NCI-H69 (cell line): ENCODE measurements around the gene SIRT6.
"Not testable (repeated sequence)": the region's sequence is repeated elsewhere in the genome, so short reads cannot be mapped to it uniquely, and the experiment has no call there.

Source experiments
- DNase-seq: peaks from one replicate; lab custom pipeline; 2025; lab: John Stamatoyannopoulos, UW

The SIRT6 gene

DNA sequence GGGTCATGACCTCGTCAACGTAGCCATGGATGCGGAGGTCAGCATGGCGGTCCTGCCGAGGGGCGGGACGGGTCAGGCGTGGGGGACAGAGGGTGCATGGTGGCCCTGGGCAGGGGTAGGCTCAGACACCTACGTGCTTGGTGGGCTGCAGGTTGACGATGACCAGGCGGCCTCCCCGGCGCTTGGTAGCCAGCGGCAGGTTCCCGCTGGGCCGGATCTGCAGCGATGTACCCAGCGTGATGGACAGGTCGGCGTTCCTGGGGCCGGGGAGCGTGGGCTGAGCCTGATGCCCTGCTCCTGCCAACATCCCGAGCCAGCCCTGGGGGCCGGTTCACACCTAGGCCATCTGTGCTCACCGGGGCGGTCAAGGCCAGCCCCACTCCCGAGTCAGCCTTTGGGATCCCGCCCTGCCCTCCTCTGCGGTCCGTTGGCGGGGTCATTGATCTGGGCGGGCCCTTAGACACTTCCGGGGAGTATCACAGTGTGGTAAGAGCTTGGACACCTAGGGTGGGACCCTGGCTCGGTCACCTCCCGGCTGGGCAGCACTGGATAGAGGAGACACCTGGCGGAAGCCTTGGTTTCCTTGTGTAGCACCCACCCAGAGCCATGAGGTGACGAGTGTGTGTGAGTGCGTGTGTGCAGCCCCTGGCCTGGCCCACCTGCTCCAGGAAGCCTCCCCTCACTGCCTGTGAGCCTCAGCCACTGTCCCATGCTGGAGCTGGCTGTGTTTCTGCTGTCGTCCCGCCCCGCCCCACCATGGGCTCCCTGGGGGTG, 7.3 kb downstream of the SIRT6 start:
- no peak for DNase-seq

DNA sequence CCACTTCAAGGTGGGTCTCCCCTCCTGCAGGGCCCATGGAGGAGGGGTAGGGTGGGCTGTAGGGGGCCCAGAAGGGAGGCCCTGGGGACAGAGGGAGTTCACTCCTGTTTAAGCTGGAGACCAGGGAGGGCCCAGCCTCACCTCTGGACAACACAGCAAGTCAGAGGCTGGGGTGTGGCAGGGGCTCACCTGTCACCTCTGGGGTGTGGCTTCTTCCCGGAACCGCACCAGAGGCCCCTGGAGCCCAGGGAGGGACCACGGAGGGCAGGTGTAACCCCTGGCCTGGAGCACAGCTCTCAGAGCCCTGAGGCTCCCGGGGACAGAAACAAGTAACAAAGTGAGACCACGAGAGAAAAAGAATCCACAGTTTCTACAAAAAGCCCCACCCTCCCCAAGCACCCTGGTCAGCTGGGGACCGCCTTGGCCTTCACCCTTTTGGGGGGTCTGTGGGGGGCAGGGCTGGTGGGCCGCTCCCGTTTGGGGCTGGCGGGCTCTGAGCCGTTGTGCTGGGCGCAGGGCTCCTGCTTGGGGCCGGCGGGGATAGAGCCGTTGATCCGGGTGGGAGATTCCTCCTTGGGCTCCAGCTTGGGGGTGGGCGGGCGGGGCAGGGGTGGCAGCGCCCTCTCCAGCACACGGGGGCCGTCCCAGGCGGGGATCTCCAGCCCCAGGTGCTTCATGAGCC, 8.0 kb downstream of the SIRT6 start:
- no peak for DNase-seq

DNA sequence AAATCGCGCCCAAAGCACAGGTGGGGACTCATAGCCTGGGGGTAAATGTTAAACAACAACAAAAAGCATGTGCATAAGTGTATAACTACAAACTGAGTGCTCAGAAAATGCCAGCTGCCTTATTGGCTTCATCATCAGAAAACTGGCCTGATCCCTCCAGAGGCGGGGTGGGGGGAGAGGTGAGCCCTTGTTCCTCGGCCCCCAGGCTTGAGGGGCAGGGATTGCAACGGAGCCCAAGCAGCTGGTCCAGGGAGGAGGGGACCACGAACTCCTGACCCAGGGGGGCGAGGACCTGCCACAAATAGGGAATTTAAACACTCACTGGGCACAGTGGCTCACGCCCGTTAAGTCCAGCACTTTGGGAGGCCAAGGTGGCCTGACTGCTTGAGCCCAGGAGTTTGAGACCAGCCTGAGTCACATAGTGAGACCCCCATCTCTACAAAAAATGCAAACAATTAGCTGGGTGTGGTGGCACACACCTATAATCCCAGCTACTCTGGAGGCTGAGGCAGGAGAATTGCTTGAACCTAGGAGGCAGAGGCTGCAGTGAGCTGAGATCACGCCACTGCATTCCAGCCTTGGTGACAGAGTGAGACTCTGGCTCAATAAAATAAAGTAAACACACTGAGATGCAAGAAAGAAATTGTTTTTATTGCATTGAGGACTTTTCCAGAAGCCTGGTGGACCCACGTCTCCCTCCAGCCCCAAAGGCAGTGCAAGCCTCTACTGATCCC, 8.7 kb downstream of the SIRT6 start:
- peak; percentile 63 for DNase-seq

DNA sequence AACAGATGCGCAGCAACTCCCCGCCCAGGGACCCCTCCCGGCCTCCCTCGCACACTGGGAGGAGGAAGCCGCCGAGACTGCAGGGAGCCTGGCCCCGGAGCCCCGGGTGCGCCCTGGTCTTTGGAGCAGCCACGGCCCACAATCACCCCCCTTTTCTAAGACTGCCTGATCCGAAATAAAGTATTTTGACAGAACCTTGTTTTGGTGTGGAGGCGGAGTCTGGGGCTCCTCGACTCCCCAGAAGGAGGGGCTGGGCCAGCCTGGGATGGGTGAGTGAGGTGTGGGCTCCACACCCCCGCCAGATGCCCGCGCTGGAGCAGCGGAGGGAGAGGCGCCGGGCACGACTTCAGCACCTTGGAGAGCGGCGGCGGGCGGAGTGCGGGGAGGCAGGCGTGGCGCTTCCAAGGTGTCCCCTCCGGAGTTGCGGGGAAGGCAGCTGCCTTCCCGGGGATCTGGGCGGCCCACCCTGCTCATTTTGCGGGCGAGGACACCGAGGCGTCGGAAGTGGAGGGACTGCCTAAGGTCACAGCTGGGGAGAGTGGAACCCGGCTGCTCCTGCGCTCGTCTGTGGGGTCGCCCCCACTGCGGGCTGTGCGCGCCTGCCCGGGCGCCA, 9.4 kb downstream of the SIRT6 start:
- DNase-seq = peak; percentile 81

DNA sequence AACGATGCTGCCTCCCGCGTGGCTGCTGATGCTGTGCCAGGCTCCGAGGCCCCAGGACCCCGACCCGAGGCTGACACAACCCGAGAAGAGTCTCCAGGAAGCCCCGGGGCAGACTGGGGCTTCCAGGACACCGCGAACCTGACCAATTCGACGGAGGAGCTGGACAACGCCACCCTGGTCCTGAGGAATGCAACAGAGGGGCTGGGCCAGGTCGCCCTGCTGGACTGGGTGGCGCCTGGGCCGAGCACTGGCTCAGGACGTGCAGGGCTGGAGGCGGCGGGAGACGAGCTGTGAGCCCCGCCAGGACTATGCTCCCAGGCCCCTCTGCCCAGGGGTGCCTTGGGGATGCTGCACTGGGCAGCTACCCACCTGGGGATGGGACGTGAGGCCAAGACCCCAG, 10.7 kb downstream of the SIRT6 start:
- no peak for DNase-seq

DNA sequence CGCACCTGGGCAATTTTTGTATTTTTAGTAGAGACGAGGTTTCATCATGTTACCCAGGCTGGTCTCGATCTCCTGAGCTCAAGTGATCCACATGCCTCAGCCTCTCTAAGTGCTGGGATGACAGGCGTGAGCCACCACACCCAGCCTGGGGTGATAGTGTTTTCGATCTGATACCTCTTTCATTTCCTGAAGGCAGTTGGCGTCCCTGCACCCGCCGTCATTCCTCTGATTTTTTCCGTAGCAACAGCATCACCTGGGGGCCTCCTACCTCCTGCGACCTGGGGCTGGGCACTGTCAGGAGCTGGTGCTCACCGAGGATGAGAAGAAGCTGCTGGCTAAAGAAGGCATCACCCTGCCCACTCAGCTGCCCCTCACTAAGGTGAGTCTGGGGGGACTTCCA, 18.1 kb downstream of the SIRT6 start:
- peak; percentile 28 for DNase-seq

DNA sequence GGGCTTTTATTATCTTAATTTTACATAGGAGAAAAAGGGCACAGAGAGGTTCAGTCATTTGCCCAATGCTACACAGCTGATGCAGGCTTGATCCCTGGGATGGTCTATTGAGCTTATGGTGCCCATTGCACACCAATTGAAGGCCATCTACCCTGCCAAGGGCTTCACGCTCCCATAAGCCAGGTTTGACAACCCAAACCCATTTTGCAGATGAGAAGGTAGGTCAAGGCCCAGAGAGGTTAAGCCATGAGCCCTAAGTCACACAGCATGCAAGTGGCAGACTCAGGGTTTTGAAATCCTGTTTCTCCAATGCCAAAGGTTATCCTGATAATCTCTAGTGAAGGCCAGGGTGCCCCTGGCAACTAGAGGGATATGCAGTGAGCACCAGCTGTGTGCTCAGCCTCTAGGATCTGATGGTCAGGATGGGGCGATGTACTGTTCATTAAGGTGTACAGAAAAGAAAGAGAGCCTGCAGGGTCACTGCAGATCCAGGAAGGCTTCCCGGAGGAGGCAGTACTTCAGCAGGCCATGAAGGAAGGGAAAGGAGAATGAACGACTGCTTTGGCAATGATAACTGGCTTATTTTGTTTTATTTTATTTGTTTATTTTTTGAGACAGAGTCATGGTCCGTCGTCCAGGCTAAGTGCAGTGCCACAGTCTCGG, 20.8 kb downstream of the SIRT6 start:
- DNase-seq = no peak

DNA sequence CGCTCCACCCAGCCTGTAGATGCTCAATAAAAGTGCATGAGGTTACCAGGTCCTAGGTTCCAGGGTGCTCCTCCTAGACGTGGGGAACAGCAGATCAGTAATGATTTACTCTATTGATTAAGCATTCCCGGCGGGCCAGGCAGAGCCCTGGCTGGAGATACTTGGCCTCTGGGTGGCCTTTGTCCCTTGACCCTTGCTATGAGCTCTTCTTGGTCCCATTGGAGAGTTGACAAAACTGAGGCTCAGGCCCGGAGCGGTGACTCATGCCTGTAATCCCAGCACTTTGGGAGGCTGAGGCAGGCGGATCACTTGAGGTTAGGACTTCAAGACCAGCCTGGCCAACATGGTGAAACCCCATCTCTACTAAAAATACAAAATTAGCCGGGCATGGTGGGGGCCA, 24.4 kb downstream of the SIRT6 start:
- DNase-seq = not testable (repeated sequence)

DNA sequence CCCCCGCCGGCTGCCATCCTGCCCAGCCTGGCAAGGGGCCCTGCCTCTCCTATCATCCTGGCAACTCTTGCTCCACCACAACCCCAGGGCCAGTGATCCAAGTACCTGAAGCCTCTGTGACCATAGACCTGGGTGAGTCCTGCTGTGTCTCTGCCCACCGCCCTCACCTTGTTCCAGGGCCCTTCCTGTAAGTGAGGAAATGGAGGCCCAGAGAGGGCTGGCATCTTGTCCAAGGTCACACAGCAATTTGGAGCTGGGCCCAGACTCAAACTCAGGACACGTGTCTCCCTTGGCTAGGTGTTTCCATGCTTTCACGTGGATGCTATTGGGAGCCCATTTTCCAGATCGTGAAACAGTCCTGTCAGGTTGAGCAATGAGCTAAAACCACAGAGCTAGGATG, 25.2 kb downstream of the SIRT6 start:
- DNase-seq = no peak

DNA sequence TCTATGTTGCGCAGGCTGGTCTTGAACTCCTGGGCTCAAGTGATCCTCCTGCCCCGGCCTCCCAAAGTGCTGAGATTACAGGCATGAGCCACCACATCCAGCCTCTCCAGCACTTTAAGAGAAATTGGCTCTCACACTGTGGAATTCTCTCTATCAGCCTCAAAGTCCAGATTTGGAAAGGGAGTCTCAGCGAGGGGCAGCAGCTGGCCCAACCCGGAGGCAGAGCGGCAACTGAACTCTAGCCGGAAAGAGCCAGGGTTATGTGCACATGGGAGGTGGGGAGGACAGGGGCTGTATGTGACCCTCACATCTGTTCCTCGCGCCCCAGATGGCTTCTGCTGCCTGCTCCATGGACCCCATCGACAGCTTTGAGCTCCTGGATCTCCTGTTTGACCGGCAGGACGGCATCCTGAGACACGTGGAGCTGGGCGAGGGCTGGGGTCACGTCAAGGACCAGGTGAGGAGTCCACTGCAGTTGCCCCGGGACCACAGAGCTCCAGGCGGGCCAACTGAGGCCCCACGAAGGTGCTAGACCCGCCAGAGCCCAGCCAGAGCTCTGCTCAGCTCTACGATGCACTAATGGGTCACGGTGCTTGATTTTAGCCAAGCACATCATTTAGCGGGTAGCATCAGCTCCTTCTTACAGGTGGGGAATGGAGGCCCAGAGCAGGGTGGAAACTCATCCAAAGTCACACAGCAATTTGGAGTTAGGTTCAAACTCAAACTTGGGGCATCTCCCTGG, 27.6 kb downstream of the SIRT6 start:
- no peak for DNase-seq

DNA sequence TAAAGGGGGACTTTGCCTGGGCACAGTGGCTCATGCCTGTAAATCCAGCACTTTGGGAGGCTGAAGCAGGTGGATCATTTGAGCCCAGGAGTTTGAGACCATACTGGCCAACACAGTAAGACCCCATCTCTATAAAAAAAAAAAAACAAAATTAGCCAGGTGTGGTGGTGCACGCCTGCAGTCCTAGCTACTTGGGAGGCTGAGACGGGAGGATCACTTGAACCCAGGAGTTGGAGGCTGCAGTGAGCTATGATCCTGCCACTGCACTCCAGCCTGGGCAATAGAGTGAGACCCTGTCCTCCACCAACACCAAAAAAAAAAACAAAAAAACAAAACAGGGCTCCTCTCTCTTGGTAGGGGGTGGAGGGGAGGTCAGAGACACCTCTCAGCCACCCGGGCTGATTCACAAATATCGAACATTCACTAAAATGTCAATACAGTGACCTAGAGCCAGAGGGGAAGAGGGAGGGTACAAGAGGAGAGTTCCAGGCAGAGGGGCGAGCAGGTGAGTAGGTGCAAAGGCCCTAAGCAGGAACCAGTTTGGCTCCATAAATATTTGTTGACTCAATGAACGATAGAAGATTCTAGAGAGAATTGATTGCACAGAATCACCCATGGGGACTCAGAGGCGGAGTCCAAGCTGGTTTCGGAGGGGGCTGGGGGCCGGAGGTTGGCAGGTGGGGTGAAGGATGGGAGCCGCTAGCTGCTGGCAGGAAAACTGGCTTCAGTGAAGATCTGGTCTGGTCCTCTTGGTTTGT, 29.9 kb downstream of the SIRT6 start:
- no peak for DNase-seq

DNA sequence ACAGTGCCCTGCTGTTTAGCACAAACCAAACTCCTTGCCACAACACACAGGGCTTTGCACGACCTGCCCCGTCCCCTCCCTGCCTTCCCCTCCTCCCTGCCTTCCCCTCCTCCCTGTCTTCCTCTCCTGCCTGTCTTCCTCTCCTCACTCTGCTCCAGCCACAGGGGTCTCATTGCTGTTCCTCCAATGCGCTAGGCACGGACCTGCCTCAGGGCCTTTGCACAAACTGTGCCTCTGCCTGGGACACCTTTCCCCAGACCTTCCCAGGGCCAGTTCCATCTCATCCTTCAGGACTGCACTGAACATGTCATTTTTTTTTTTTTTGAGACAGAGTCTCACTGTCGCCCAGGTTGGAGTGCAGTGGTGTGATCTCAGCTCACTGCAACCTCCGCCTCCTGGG, 30.7 kb downstream of the SIRT6 start:
- no peak for DNase-seq

DNA sequence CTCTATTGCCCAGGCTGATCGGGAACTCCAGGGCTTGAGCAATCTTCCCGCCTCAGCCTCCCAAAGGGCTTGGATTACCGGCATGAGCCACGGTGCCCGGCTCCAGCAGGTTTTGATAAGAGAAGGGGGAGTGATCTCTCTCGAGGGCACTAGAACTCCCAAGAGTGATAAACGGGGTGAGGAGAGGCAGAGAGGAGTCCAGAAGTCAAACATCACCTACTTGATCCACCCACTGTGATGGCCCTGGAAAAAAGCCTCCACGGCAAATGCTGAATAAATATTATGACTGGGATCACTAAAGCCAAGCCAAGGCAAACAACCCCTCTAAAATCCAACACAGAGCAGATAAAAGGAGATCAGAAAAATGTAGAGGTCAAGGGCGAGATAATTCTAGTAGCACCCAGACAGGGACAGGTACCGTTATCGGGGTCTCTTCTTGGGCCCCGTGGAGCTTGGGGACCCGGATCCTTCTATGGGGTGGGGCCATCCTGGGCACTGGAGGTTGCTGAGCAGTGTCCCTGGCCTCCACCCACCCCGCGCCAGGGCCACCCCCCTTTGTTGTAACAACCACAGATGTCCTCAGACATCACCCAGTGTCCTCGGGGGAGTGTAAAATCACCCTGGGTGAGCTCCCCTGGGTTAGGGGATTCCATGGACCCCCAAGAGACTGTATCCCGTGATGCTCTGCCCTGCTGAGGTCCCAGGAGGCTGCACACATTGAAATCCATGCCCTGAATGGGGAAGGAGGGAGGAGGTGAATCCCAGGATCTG, 32.7 kb downstream of the SIRT6 start:
- peak; percentile 13 for DNase-seq

DNA sequence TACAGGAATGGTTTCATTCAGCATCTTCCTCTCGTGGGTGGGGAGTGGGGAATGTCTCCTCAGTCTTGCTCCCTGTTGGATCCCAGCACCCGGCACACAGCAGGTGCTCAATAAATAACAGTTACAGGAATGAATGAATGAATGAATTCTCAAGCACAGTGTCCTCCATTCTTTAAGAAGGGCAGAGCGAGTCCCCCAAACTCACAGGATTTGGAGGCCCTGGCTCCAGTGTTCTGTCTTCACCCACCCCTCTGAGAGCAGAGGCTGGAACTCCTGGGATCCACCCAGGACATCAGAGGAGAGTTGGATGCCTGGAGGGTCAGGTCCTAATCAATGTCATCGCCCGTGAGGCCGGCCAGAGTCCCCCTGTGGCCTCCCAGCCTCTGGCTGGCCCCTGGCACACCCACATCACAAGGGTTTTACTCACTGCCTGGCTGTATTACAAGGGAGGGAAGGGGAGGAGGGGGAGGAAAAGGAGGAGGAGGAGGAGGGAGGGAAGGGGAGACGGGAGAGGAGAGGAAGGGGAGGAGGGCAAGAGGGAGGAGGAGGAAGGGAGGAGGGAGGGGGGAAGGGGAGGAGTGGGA, 37.6 kb downstream of the SIRT6 start:
- peak; percentile 17 for DNase-seq

DNA sequence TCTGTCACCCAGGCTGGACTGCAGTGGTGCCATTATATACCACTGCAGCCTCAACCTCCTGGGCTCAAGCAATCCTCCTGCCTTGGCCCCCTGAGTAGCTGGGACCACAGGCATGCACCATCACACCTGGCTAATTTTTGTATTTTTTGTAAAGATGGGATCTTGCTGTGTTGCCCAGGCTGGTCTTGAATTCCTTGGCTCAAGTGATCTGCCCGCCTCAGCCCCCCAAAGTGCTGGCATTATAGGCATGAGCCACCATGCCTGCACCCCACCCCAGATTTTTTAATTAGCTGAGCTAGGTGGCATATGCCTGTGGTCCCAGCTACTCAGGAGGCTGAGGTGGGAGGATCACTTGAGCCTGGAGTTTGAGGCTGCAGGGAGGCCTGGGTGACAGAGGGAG, 39.4 kb downstream of the SIRT6 start:
- DNase-seq = not testable (repeated sequence)

DNA sequence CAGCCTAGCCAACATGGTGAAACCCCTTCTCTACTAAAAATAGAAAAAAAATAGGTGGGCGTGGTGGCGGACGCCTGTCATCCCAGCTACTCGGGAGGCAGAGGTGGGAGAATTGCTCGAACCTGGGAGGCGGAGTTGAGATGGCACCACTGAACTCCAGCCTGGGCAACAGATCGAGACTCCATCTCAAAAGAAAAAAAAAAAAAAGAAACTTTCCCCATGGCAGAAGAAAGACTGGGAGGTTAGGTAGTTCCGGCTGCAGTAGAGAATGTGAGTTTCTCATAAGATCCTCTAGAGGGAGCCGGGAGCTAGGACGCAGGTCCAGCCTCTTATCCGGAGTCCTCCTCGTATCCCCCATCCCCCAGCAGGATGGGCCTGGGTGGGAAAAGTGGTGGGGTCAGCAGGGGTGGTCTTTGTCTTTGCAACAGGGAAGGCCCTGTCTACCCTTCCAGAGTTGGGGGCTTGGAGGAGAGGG, 42.1 kb downstream of the SIRT6 start:
- peak; percentile 88 for DNase-seq

DNA sequence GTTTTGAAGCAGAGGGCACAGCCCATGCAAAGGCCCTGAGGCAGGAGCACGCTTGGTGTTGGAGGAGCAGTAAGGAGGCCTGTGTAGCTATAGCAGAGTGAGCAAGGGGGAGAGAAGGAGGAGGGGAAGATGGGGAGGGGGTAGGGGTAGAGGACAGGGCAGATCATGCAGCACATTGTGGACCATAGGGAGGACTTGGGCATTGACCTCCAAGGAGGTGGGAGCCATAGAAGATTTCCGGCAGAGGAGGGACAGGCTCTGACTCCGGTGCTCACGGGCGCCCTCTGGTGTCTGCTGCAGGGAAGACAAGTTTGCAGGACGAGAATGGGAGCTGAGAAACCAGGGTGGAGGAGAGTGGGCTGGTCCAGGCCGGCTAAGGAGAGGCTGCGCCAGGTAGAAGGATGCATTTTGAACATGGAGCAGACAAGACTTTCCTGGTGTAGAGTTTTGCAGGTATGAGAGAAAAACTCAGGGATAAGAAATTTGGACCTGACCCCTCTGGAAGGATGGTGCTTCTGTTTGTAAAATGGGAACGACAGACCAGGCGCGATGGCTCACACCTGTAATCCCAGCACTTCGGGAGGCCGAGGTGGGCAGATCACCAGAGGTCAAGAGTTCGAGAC, 42.6 kb downstream of the SIRT6 start:
- DNase-seq = peak; percentile 73

DNA sequence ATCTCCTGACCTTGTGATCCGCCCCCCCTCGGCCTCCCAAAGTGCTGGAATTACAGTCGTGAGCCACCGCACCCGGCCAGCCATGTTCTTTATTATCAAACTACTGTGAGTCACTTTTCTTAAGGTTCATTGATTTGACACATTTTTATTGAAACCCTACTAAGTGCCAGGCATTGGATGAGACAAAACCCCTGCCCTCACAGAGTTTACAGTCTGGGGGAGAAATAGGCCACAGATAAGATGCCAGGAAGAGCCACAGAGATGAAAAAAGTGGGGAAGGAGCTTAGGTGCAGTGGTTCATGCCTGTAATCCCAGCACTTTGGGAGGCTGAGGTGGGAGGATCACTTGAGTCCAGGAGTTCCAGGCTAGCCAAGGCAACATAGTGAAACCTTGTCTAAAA, 43.9 kb downstream of the SIRT6 start:
- no peak for DNase-seq

DNA sequence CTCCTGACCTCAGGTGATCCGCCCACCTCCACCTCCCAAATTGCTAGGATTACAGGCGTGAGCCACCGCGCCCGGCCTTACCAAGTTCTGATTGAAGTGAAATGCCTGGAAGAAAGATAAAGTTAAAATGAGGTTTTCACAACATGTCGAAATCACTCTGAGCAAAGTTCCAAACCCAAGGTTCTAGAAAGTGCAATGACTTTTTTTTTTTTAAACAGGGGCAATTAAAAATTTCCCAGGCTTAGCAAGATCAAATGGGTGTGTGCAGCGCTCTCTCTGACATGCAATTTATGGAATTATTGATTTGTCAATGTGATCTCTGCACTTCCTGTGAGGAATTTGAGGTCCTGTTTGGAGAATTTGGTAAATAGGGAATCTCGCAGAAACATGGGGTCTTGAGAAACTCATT, 45.7 kb downstream of the SIRT6 start:
- no peak for DNase-seq
